Activated naive CD4-positive, alpha-beta T cell treated with anti-CD3 and anti-CD28 coated beads for 36 hours (primary cell): ENCODE data around the gene CCDC171. TPM values are rescaled to one million over a fixed set of nuclear protein-coding genes. Genes with fewer than 3 reads are reported as not detected.
A peak's percentile ranks its signal among the peaks of the same experiment; 100 is the strongest.
"Not testable (repeated sequence)": the region's sequence is repeated elsewhere in the genome, so short reads cannot be mapped to it uniquely, and the experiment has no call there.

Experiments
- CTCF ChIA-PET: fragments of 350-600 bp; sonication (Branson Sonifier 250); formaldehyde crosslinking; loops from one replicate; lab custom pipeline; 2021; ENCODE audit warnings: antibody characterized with exemption; lab: Charles Lee
- DNase-seq: peaks from one replicate; pipeline ENCODE4 v3.0.0-alpha.2; 2020
- H3K27ac Mint-ChIP-seq: one replicate; pipeline ENCODE4 v1.8.0; 2021; ENCODE audit warnings: mild to moderate bottlenecking, mixed read lengths
- H3K27me3 Mint-ChIP-seq: one replicate; pipeline ENCODE4 v1.8.0; 2021; ENCODE audit warnings: low read depth, mixed read lengths
- H3K36me3 Mint-ChIP-seq: one replicate; pipeline ENCODE4 v1.8.0; 2021; ENCODE audit warnings: low read depth, mixed read lengths
- H3K4me1 Mint-ChIP-seq: one replicate; pipeline ENCODE4 v1.8.0; 2021; ENCODE audit warnings: low read depth, mixed read lengths
- H3K4me3 Mint-ChIP-seq: one replicate; pipeline ENCODE4 v1.8.0; 2021; ENCODE audit warnings: mild to moderate bottlenecking, moderate library complexity, mixed read lengths
- H3K9me3 Mint-ChIP-seq: one replicate; pipeline ENCODE4 v1.8.0; 2021; ENCODE audit warnings: mixed read lengths
- intact Hi-C: fragments of 100-400 bp; cut with micrococcal nuclease; formaldehyde crosslinking; loops from one replicate; pipeline ENCODE4 v1.15.1; 2023
- total RNA-seq, 2 experiments: library from RNA; stranded (reverse); gene quantifications; one replicate each; pipeline ENCODE4 v1.2.3, GENCODE V29; 2021

CCDC171 gene
- total RNA-seq, 2 experiments from 2014 or later = 2.0 to 2.7 TPM

- H3K27me3 Mint-ChIP-seq, H3K4me3 Mint-ChIP-seq, DNase-seq, H3K36me3 Mint-ChIP-seq, intact Hi-C loops, H3K4me1 Mint-ChIP-seq, H3K27ac Mint-ChIP-seq: not testable (repeated sequence)
- H3K9me3 Mint-ChIP-seq = peaks cover 14% of the 10 kb centered on the region
- CTCF ChIA-PET = interaction anchor here (0.7 kb wide), 1 partner anchor 22 kb away, joined by 3 read pairs; no protein-coding TSS in a partner anchor
Observed at GRCh38 chr9:15810219-15810899, 257.5 kb downstream of the CCDC171 start.

GRCh38 chr9:15813076-15813475 lies 260.2 kb downstream of the CCDC171 start:
- intact Hi-C loops = no loop called here
- Mint-ChIP-seq H3K27me3 (no peaks in the 10 kb centered on the region), H3K4me3 (no peak overlapping the region), H3K36me3 (no peaks in the 10 kb centered on the region), H3K27ac (no peak overlapping the region), H3K9me3 (peaks cover 4% of the 10 kb centered on the region), H3K4me1 (no peaks in the 10 kb centered on the region)
- no peak for DNase-seq
- CTCF ChIA-PET = no interaction called here

- Mint-ChIP-seq H3K27ac (no peak overlapping the region), H3K4me3 (no peak overlapping the region), H3K27me3 (no peaks in the 10 kb centered on the region), H3K36me3 (no peaks in the 10 kb centered on the region), H3K9me3 (peaks cover 10% of the 10 kb centered on the region), H3K4me1 (no peaks in the 10 kb centered on the region)
- CTCF ChIA-PET = no interaction called here
- no peak for DNase-seq
- intact Hi-C loops = no loop called here
Observed at GRCh38 chr9:15824310-15824709, 271.5 kb downstream of the CCDC171 start.

GRCh38 chr9:15831384-15831783 lies 278.5 kb downstream of the CCDC171 start:
- Mint-ChIP-seq H3K27me3 (no peaks in the 10 kb centered on the region), H3K36me3 (no peaks in the 10 kb centered on the region), H3K27ac (no peak overlapping the region), H3K9me3 (no peaks in the 10 kb centered on the region), H3K4me1 (no peaks in the 10 kb centered on the region), H3K4me3 (no peak overlapping the region)
- intact Hi-C loops = loop anchor here (10.0 kb wide), 1 partner anchor 1633 kb away; no protein-coding TSS in a partner anchor
- no peak for DNase-seq
- CTCF ChIA-PET = no interaction called here

GRCh38 chr9:15834541-15834940 lies 281.7 kb downstream of the CCDC171 start:
- H3K4me3 Mint-ChIP-seq = no peak overlapping the region
- H3K4me1 Mint-ChIP-seq = no peaks in the 10 kb centered on the region
- no peaks in the 10 kb centered on the region for H3K9me3 Mint-ChIP-seq
- CTCF ChIA-PET = no interaction called here
- no peaks in the 10 kb centered on the region for H3K27me3 Mint-ChIP-seq
- DNase-seq = no peak
- intact Hi-C loops = loop anchor here (10.0 kb wide), 1 partner anchor 1630 kb away; no protein-coding TSS in a partner anchor
- no peak overlapping the region for H3K27ac Mint-ChIP-seq
- no peaks in the 10 kb centered on the region for H3K36me3 Mint-ChIP-seq

- no peak overlapping the region for H3K27ac Mint-ChIP-seq
- CTCF ChIA-PET = interaction anchor here (0.6 to 1.2 kb wide), 3 partner anchors 9 to 55 kb away, joined by 3 to 5 read pairs (median 4); no protein-coding TSS in a partner anchor
- H3K4me1 Mint-ChIP-seq = no peaks in the 10 kb centered on the region
- H3K9me3 Mint-ChIP-seq = no peaks in the 10 kb centered on the region
- intact Hi-C loops = loop anchor here (1.0 to 10.0 kb wide), 2 partner anchors 296 to 1628 kb away; no protein-coding TSS in a partner anchor
- no peaks in the 10 kb centered on the region for H3K27me3 Mint-ChIP-seq
- peak; percentile 29 for DNase-seq
- no peak overlapping the region for H3K4me3 Mint-ChIP-seq
- H3K36me3 Mint-ChIP-seq = no peaks in the 10 kb centered on the region
Observed at GRCh38 chr9:15837079-15837679, 284.3 kb downstream of the CCDC171 start.

GRCh38 chr9:15842051-15842450 lies 289.2 kb downstream of the CCDC171 start:
- CTCF ChIA-PET = no interaction called here

GRCh38 chr9:15843316-15843715 lies 290.5 kb downstream of the CCDC171 start:
- Mint-ChIP-seq H3K4me1 (no peaks in the 10 kb centered on the region), H3K4me3 (no peak overlapping the region), H3K36me3 (peaks cover 2% of the 10 kb centered on the region), H3K27ac (no peak overlapping the region), H3K27me3 (no peaks in the 10 kb centered on the region), H3K9me3 (no peaks in the 10 kb centered on the region)
- DNase-seq = no peak
- intact Hi-C loops = no loop called here
- CTCF ChIA-PET = interaction anchor here (0.5 kb wide), 1 partner anchor 124 kb away, joined by 3 read pairs; no protein-coding TSS in a partner anchor

More at GRCh38 chr9:15842051-15842450, 289.2 kb downstream of the CCDC171 start:
- DNase-seq = no peak
- H3K4me3 Mint-ChIP-seq = no peak overlapping the region
- intact Hi-C loops = no loop called here
- no peaks in the 10 kb centered on the region for H3K4me1 Mint-ChIP-seq
- no peaks in the 10 kb centered on the region for H3K27me3 Mint-ChIP-seq
- H3K9me3 Mint-ChIP-seq = no peaks in the 10 kb centered on the region
- peaks cover 2% of the 10 kb centered on the region for H3K36me3 Mint-ChIP-seq
- H3K27ac Mint-ChIP-seq = no peak overlapping the region

- Mint-ChIP-seq H3K27me3 (no peaks in the 10 kb centered on the region), H3K4me1 (no peaks in the 10 kb centered on the region), H3K27ac (no peak overlapping the region), H3K36me3 (peaks cover 2% of the 10 kb centered on the region), H3K9me3 (no peaks in the 10 kb centered on the region), H3K4me3 (no peak overlapping the region)
- no peak for DNase-seq
- CTCF ChIA-PET = no interaction called here
- intact Hi-C loops = no loop called here
Observed at GRCh38 chr9:15843931-15844330, 291.1 kb downstream of the CCDC171 start.

GRCh38 chr9:15846611-15847010 lies 293.8 kb downstream of the CCDC171 start:
- no peak for DNase-seq
- CTCF ChIA-PET = no interaction called here
- Mint-ChIP-seq H3K27me3 (no peaks in the 10 kb centered on the region), H3K4me1 (no peaks in the 10 kb centered on the region), H3K27ac (no peak overlapping the region), H3K4me3 (no peak overlapping the region), H3K36me3 (peaks cover 2% of the 10 kb centered on the region), H3K9me3 (no peaks in the 10 kb centered on the region)
- intact Hi-C loops = no loop called here

GRCh38 chr9:15849871-15850270 lies 297.0 kb downstream of the CCDC171 start:
- DNase-seq = no peak
- Mint-ChIP-seq H3K27me3 (no peaks in the 10 kb centered on the region), H3K27ac (no peak overlapping the region), H3K36me3 (peaks cover 2% of the 10 kb centered on the region), H3K9me3 (no peaks in the 10 kb centered on the region), H3K4me3 (no peak overlapping the region), H3K4me1 (no peaks in the 10 kb centered on the region)
- CTCF ChIA-PET = interaction anchor here (0.6 kb wide), 1 partner anchor 236 kb away, joined by 4 read pairs; no protein-coding TSS in a partner anchor
- intact Hi-C loops = no loop called here

- intact Hi-C loops = no loop called here
- Mint-ChIP-seq H3K27ac (no peak overlapping the region), H3K27me3 (no peaks in the 10 kb centered on the region), H3K9me3 (no peaks in the 10 kb centered on the region), H3K36me3 (no peaks in the 10 kb centered on the region), H3K4me1 (no peaks in the 10 kb centered on the region), H3K4me3 (no peak overlapping the region)
- CTCF ChIA-PET = no interaction called here
- no peak for DNase-seq
Observed at GRCh38 chr9:15851766-15852165, 298.9 kb downstream of the CCDC171 start.

- Mint-ChIP-seq H3K4me3 (no peak overlapping the region), H3K9me3 (peaks cover 2% of the 10 kb centered on the region), H3K27me3 (no peaks in the 10 kb centered on the region), H3K27ac (no peak overlapping the region), H3K4me1 (no peaks in the 10 kb centered on the region), H3K36me3 (no peaks in the 10 kb centered on the region)
- no peak for DNase-seq
- CTCF ChIA-PET = no interaction called here
- intact Hi-C loops = no loop called here
Observed at GRCh38 chr9:15856591-15856990, 303.7 kb downstream of the CCDC171 start.
